HG03378 (cell line): Measurements from ENCODE around the gene APP.

Source experiments
- ATAC-seq: cut with Tn5 transposase; IDR thresholded peaks from one replicate; pipeline ENCODE4 v1.9.1; 2021; ENCODE audit warnings: mild to moderate bottlenecking, moderate library complexity; ENCODE audit not compliant: unreplicated experiment

The APP gene

DNA sequence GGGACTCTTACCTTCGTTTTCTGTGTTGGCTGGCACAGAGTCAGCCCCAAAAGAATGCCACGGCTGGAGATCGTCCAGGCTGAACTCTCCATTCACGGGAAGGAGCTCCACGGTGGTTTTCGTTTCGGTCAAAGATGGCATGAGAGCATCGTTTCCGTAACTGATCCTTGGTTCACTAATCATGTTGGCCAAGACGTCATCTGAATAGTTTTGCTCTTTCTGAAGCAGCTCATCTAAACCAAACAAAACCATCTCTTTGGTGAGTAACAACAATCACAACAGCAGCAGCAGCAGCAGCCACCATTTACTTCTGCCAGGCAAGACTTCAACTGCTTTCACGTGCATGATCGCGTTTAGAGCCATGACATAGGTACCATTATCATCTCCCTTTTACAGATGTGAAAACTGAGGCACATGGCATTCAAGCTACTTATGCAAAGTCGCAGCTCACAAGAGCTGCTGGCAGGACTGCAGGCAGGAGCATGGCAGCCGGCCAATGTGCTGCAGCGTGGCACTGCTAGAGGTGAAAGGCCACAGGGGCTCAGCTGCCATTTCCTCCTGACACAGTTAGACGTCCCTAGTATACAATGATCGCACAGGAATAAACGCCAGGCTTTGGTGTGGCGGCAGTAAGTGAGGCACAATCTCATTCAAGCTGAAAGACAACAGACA is 258.7 kb downstream of the APP start:
- ATAC-seq, result no peak

DNA sequence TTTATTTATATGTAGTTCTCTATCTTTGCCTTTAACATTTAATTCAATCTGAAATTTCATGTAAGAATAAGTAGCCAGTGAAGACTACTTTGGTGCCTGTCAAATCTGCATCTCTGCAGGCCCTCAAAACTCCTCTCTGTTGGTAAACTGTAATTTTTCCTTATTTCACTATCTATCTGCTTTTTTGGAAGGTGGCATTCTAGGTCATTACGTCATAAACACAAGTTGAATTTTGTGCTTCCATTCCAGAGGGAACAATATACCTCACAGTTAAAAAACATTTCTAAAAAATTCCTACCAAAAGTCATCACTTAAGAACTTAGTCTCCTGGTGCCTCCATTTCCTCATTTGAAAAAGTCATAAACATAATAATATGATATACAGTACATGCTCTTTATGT is 259.8 kb downstream of the APP start:
- no peak for ATAC-seq

DNA sequence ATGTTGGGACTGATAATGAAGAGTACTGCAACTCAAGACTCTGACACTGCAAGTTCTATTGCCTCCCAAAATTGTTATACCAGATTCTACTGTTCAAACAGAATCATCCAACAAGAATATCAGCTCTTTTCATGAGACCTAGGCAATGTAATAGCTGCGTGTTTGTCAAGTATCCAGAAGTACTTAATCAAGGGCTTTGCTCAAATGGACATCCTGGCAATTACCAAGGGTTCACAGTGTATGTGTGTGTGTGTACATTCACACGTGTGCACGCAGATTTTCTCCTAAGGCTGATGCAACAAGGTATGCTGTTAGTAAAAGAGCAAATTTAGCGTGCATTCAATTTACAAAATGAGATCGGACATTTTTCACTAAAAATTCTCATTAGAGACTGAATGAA is 261.2 kb downstream of the APP start:
- ATAC-seq, result no peak

DNA sequence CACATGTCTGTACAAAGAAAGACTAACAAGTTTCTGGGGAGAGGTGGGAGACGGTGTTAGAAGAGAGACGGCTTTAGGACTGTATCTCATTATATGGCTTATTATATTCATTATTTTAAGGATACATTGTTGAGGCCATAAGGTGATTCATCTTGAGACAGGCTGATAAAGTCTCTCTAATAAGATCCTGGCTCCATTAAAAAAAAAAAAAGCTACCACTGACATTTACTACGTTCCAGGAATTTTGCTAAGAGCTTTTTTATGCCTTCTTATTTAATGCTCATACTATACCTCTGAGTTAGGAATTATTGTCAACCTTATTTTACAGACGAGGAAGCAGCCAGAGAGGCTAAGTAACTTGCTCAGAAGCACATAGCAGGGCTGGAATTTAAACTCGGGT is 262.1 kb downstream of the APP start:
- ATAC-seq, result no peak

DNA sequence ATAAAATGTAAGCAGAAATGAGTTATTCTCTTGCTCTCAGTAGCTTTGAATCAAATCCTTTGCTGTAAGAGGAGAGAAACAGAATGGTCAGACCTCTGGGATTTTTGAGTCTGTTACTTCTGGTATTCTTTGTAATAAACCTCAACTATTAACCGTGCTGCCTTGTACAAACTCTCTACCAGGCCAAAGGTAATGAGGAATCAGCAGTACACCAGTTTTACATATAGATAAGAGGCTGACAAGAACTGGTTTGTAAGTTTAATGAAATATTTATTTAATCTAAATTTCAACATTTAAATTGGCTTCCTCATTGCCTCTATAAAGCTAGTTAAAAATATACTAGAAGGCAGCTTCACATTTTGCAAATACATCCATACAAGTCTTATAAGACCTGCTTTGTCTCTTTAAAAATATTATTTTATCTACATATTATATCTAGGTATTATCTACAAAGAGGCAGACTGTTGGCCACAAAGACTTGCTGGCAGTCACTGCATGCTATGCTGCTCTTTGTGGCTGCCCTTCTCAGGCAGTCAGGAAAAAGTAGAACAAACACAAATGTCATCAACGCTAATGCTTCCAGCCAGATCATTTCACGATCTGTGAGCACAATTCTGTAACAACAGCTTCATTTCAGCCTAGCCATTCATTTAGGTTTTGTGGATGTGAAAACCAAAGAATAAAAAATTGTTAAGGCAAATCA is 262.8 kb downstream of the APP start:
- no peak for ATAC-seq

DNA sequence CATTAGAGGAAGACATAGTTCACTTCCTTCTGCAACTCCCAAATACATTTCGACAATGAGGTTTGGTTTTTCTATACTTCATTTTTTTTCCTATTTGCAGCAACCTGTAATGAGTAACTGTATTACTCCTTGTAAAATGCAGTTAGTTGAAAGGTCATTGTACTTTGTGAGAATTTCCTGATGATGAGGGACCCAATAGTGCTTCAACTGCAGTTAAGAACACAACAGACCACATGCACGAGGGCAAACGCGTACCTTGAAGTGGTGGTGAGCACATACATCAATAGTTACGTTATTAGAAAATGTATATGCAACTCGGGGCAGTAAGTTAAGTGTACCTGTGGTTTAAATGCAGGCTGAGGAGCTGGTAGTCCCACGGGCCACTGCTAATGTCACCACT is 264.0 kb downstream of the APP start:
- no peak for ATAC-seq

DNA sequence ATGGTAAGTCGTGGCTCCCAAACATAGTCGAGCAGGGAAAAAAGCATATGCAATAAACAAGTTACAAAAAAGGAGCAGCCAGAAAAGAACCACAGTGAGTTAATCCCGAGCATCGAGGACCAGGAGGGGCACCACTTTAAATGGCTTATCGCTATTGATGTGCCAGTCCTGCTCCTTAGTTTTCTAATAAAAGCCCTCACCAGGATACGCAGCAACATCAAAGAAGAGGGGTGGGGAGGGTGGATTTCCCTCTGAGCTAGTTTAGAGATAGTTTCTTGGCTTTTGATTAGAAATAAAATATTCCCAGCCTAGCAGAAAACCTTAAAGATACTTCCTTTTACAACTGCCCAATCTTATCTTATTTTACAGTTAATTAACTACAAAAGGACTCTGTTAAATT is 265.4 kb downstream of the APP start:
- ATAC-seq, result no peak

DNA sequence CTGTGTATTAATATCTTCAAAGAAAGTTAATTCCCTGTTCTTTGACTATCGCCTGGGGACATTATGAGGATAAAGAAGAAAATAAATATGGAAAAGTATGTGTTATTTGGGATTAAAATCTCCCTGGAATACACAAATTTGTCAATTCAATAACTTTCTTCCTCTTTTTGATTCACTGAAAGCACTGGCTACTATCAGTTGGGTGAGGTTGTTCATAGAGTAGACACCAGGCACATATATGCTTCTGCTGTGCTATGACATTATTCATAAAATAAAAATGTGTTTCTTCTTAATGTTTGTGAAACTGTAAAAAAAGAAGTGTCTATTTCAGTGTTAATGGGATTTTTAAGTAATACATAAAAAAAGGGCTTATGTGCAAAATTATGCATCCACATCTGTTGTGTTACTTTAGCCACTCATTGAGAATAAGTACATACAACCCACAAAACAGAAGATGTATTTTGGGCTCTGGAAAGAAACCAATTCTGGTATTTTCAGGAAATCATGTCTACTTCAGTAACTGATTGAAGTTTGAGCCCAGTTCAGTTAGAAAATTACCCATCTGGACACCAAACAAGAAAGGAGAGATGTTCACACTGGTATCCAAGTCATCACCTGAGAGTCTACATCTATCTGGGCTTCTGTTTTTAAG is 266.4 kb downstream of the APP start:
- no peak for ATAC-seq

DNA sequence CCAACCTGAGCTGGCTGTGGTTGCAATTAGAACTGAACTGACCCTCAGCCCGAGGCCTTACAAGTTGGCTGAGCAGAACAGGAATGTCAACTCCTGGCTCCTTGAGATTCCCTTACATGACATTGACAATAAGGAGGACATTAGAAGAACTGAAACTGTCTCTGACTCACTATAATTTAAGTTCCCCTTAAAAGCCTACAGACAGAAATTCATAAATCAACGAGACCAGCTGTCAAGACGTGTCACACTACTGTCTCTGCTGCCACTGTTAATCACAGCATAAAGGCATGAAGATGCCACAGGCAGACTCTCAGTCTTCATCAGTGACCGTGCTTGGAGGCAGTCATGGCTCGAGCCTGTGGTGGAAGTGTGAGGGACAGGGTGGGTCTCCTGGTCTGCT is 267.0 kb downstream of the APP start:
- ATAC-seq, result peak; percentile 83

DNA sequence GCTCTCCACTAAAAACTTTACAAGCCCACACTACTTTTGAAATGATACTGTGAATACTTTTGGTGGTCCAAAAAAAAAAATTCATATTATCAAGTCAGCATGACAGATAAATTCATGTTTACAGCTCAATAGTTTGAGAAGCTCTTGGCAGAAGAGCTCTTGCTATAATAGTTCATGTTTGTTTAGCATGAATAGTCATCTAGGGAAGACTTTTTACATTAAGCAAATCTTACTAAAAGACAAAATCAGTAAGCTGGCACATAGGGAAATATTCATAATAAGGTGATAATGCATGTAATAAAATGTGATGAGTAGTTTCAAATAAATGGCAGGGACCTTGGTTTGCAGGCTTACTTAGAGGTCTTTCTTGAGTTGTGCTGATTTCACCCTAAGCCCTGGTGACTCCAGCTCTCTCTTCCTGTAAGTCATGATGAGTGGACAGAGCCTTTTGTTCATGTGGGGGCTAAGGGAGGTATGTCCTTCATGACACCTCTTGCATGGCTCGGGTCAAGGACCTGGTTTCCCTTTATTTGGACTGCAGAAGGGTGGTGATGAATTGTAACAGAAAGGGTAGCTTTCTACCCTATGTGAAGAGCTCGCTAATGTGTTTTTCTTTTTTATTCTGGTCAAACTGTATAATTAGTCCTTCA is 269.1 kb downstream of the APP start:
- no peak for ATAC-seq

DNA sequence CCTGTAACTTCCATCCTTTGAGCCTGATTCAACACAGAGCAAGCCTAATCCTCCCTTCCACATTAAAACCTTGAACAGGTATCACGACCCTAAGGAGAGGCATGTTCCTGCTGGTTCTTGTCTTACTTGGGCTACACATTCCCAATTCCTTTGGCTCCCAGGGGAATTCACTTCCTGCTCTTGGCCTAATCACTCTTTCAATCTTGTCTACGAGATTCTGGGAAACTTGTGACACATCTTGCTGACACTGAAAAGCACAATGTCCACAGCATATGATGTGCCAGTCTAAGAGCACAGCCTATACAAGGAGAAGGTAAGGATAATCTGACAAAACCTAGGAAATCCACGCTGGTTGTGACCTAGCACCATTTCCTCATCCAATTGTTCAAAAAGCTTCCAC is 271.9 kb downstream of the APP start:
- no peak for ATAC-seq

DNA sequence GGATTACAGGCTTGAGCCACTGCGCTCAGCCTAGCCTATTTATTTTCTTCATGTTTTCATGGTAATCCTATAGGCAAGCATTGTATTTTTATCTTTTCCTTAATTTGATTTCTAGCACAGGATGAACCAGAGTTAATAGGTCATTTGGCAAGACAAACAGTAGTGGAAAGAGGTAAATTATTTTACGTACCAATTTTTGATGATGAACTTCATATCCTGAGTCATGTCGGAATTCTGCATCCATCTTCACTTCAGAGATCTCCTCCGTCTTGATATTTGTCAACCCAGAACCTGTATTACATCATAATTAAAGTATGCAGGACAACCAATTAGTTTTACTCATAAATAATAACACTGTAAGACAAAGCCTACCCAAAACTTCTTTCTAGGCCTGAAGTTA is 273.2 kb downstream of the APP start:
- no peak for ATAC-seq

DNA sequence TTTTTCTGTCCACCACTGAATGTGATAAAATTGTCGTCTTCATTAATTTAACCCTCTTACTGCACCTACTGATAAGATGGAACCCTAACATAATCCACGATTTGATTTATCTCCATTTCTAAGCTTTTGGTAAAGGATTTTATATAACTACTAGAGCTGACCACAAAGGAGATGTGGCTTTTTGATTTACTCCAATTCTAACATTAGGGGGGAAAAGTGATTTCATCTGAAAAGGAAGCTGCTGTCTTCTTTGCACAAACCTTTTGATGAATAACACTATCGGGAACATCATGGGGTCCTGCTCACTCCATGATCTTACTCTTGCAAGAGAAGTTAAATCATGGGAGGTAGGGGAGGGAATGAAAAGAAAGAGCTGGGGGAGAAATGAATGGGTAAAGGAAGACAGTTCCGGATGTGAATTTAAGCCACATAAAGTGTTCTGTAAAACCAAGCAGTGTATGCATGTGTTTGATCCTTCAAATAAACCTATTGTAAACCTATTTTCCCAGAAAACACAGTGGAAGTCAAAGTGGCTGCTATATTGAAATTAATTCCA is 274.0 kb downstream of the APP start:
- no peak for ATAC-seq

DNA sequence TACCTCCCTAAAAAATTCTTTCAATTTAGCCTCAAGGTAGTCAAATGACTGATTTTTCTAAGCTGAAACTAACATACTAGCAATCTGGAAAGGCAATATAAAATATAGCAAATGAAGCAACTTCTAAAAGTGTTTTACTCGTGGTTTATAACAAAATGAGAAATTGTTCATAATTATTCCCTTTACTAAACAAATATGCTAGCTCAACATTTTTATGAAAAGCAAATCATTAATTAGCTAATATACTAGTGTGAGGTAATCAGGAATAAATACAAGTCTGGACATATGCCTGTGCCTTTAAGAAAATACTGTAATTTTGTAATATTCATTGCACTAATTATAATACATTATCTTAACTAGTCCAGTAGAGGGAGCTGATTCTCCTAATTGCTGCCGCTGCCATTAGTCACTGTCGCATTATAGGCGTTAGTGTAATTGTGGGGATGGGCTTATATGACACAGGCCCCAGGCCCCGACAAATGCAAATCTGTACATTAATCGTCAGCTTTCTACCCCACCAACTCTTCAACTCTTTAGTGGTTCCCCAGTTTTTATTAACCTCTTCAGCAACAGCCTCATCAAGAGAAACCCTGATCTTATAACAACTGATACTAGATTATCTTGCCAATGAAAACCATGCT is 274.9 kb downstream of the APP start:
- ATAC-seq, result peak; percentile 98

DNA sequence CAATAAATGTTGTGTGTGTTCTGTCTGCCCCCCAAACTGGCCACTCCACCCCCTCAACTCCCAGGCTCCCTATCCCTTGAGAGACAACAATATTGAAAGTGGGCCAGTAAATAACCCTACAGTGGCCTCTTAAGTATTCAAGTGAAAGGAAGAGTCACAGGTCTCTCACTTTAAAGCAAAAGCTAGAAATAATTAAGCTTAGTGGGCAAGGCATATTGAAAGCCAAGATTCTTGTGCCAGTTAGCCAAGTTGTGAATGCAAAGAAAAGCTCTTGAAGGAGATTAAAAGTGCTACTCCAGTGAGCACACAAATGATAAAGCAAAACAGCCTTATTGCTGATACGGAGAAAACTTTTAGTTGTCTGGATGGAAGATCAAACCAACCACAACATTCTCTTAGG is 277.4 kb downstream of the APP start:
- no peak for ATAC-seq

DNA sequence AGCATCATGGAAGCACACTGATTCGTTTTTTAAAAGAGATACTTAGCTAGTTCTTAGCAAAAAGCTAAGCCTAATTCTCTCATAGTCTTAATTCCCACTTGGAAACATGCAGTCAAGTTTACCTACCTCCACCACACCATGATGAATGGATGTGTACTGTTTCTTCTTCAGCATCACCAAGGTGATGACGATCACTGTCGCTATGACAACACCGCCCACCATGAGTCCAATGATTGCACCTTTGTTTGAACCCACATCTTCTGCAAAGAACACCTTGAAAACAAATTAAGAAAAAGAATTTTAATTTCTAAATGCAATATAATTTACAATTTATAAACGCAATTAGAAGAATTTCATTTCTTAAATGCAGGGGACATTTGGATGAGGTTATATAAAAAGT is 279.0 kb downstream of the APP start:
- ATAC-seq, result no peak

DNA sequence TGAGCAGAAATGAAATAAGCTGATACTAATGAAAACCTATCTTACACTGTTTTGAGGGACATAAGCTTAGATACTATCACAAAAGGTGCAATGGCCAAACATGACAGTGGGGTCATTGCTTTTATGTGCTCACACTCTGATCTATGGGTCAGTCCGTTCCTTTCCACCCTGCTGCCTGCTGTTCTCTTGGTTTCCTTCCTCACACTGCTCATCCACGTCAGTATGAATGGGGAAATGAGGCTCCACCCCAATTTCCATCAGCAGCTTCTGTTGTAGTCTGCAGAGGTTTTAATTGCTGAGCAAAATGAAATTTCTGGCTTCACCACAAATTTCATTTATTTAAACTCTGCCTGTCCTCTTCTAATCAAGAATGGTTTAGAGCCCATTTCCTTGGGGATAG is 280.6 kb downstream of the APP start:
- ATAC-seq, result no peak

DNA sequence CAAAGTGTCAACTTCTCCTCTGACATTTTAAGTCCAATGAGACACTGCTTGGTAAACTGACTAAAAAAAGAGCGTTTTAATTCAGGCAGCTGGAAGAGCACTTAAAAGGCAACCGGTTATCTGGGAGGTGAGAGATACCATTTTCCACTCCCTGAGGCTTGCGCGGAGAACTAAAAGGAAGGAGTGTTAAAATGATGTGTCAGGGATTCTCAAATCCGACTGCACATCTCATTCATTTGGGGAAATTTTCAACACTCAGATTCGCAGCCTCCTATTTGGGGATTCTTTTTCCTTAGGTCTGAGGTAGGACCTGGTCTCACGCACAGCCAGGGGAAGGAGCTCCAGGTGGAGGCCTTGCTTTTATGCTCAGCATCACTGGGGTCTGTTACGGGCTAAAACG is 281.9 kb downstream of the APP start:
- no peak for ATAC-seq

DNA sequence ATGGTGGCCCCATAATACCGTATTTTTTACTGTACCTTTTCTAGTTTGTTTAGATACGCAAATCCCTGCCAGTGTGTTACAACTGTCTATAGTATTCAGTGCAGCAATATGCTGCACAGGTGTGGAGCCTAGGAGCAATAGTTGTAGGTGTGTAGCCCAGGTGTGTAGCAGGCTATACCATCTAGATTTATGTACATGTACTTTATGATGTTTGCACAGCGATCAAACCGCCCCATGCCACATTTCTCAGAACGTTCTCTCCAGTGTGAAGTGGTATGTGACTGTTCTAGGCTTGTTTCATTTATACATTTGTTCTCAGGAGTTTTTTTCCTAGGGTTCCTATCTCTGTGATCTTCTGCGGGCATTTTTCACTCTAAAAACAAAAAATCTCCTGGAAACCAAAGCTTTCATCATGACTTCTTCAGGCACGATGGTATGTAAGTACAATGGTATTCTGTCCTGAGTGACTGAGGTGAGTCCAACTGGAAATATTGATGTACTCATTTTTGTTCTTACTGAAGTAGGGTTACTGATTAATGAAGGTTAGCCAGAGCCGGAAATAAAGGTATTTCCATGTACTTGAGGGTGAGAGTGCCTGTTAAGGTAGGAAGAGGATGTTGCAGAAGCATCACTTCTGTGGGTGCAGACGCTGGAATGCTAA is 282.8 kb downstream of the APP start:
- ATAC-seq, result no peak

DNA sequence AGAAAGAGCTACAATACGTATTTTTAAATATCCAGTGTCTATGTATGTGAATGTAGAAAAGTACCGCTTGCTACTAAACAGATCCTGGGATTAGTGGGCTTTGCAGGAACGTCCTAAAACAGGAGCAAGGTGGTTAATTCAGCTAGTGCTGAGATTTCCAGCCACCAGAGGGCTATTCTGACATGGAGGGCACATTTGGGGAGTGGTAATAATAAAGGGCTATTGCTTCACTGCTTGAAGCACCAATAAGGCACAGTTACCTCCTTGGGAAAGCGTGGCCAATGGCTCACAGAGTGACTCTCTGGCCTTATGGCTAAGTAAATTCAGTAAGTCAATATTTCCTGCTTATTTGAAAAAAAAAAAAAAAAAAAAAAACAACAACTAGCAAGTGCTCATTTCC is 283.4 kb downstream of the APP start:
- ATAC-seq, result no peak

DNA sequence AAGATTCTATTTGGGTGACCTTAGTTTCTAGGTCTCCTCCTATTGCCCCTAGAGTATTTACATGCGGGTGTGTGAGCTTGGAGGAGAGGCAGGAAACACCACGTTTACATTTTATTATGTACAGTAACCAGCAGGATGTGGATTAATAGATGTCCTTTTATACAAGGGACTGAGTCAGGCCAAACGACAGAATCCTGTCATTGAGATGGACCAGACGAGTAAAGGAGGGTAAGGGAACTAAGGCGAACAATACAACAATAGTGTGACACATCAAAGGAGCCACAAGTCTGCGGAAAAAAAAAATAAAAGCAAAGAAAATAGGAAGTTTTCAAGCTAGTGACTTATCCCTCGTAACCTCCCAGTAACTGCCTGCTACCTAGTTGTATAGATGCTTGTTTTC is 284.7 kb downstream of the APP start:
- ATAC-seq, result no peak
